Adrenal gland (tissue), 12 donors: Measurements from ENCODE around the gene SDK1. TPM values are rescaled to one million over a fixed set of nuclear protein-coding genes. Genes with fewer than 3 reads are reported as not detected.

Experiments used
- DNase-seq, 7 donors: peaks; one replicate each; pipeline ENCODE4 v3.0.0-alpha.2; 2019 to 2020
- H3K27ac ChIP-seq, 5 donors: fragments of 200-600 bp; sonication (generic) in 4 of 5; 1 replicate in 3 of 5; 2 replicates in 2 of 5; pipeline versions ENCODE4 v1.5.1 to v1.8.0; 2016 to 2020; ENCODE audit warnings: mild to moderate bottlenecking in 1 of 5
- H3K27me3 ChIP-seq: fragments of 200-600 bp; 2 replicates; pipeline ENCODE4 v1.8.0; 2021
- H3K36me3 ChIP-seq, 2 donors: fragments of 200-600 bp; replicated peaks in 1 of 2; 1 replicate in 1 of 2; 2 replicates in 1 of 2; pipeline versions ENCODE4 v1.5.1 to v1.8.0; 2018 to 2022
- H3K4me1 ChIP-seq, 2 donors: fragments of 200-600 bp; replicated peaks in 1 of 2; 1 replicate in 1 of 2; 2 replicates in 1 of 2; pipeline versions ENCODE4 v1.5.1 to v1.8.0; 2018 to 2021
- H3K4me3 ChIP-seq, 4 donors: fragments of 200-600 bp; sonication (generic) in 3 of 4; one replicate each; pipeline ENCODE4 v1.5.1; 2016 to 2018
- H3K9me3 ChIP-seq, 3 donors: fragments of 200-600 bp; sonication (generic) in 1 of 3; replicated peaks in 1 of 3; 1 replicate in 2 of 3; 2 replicates in 1 of 3; pipeline versions ENCODE4 v1.5.1 to v1.8.0; 2016 to 2021
- CTCF ChIP-seq, 6 experiments: fragments of 450-650 bp in 4 of 6; fragments of 200-600 bp in 2 of 6; sonication (generic) in 1 of 6; IDR thresholded peaks; 1 replicate in 5 of 6; 2 replicates in 1 of 6; pipeline versions ENCODE4 v1.5.1 to v1.8.0; 2016 to 2021; ENCODE audit warnings: antibody characterized with exemption in 6 of 6, mild to moderate bottlenecking in 2 of 6, moderate library complexity in 1 of 6
- POLR2A ChIP-seq, 2 donors: fragments of 450-650 bp; IDR thresholded peaks; one replicate each; pipeline ENCODE4 v1.6.1; 2017; ENCODE audit warnings: antibody characterized with exemption in 2 of 2, mild to moderate bottlenecking in 2 of 2, moderate library complexity in 1 of 2
- WGBS, 4 donors: extraction: QIAGEN DNeasy Blood & Tissue Kit in 2 of 4; methylation state at CpG; one replicate each; pipeline versions ENCODE4 v1.1.5 to v1.1.7; 2013 to 2017; 5-methylcytosine and 5-hydroxymethylcytosine counted together
- intact Hi-C, 2 donors: fragments of 100-400 bp; cut with DNase I; formaldehyde crosslinking; loops; one replicate each; pipeline versions ENCODE4 v1.14.1 to v1.15.0; 2022 to 2023
- polyA plus RNA-seq, 3 donors: library from polyadenylated mRNA; stranded (reverse); fragments of 200-250 nt in 2 of 3; fragments of 350-450 nt in 1 of 3; fragmentation: Illumina TruSeq in 1 of 3; extraction: RNeasy Lipid Tissue Mini Kit (QIAGEN cat#74804) in 1 of 3; gene quantifications; one replicate each; pipeline ENCODE4 v1.2.3, GENCODE V29; 2013 to 2014
- total RNA-seq, 9 donors: library from RNA; depleted of rRNA in 4 of 9; stranded (reverse); fragments of >200 nt in 4 of 9; fragments of 120-200 nt in 1 of 9; fragmentation: NEBNext Ultra II Directional in 1 of 9; extraction: Animal tissue kit (Norgen Biotek cat#: 25700) in 1 of 9; gene quantifications; one replicate each; pipeline versions ENCODE4 v1.1.0 to v1.2.4, GENCODE V29; 2013 to 2023
- donor health status: healthy with polysubstance abuse.
- donor health status: Bipolar disorder and iron deficiency.
- donor health status: DM: yes; HTN: yes; CAD: no.
- donor health status: DM: no; HTN: no; CAD: no.
- donor health status: DM: no; HTN: no; CAD: no.
- donor health status: DM: yes; HTN: yes; CAD: no.

The SDK1 gene
- total and polyA plus RNA-seq, 12 donors: 0.50 to 3.6 (median 1.5) TPM

- no peak overlapping the region for H3K27ac ChIP-seq
- TF ChIP-seq CTCF (IDR thresholded peaks at IDR 0.05) (no peak), POLR2A (IDR thresholded peaks at IDR 0.05) (no peak)
- no peaks in the 10 kb centered on the region for H3K27me3 ChIP-seq
- no peak overlapping the region for H3K4me3 ChIP-seq
- no peaks in the 10 kb centered on the region for H3K36me3 ChIP-seq
- WGBS, 4 donors: 70 to 78% (median 76%) methylated on average over 13 of the region's 13 CpGs
- peaks cover 0 to 3% (median 0%) of the 10 kb centered on the region in 3 donors for H3K9me3 ChIP-seq
- intact Hi-C loops: no loop called here
- DNase-seq: no peak
- no peaks in the 10 kb centered on the region for H3K4me1 ChIP-seq
Observed at GRCh38 chr7:4297165-4297917, 996.3 kb downstream of the SDK1 start.

- intact Hi-C loops: no loop called here
- Histone ChIP-seq H3K4me1 (no peaks in the 10 kb centered on the region), H3K36me3 (no peaks in the 10 kb centered on the region), H3K27ac (no peak overlapping the region), H3K4me3 (no peak overlapping the region), H3K9me3 (peaks cover 0 to 3% (median 0%) of the 10 kb centered on the region in 3 donors), H3K27me3 (no peaks in the 10 kb centered on the region)
- no peak for TF ChIP-seq POLR2A (IDR thresholded peaks at IDR 0.05)
- no peak for TF ChIP-seq CTCF (IDR thresholded peaks at IDR 0.05)
- 64 to 81% (median 72%) methylated on average over 5 of the region's 5 CpGs for WGBS, 4 donors
- no peak for DNase-seq
Observed at GRCh38 chr7:4297918-4298219, 996.8 kb downstream of the SDK1 start.

GRCh38 chr7:4299431-4299830, 998.4 kb downstream of the SDK1 start:
- DNase-seq: no peak
- Histone ChIP-seq H3K4me3 (no peak overlapping the region), H3K9me3 (no peaks in the 10 kb centered on the region), H3K4me1 (no peaks in the 10 kb centered on the region), H3K27me3 (no peaks in the 10 kb centered on the region), H3K36me3 (no peaks in the 10 kb centered on the region), H3K27ac (no peak overlapping the region)
- intact Hi-C loops: no loop called here
- WGBS, 4 donors: 80 to 88% (median 84%) methylated on average over 4 to 5 of the region's 5 CpGs
- TF ChIP-seq POLR2A (IDR thresholded peaks at IDR 0.05): no peak

- Histone ChIP-seq H3K9me3 (no peaks in the 10 kb centered on the region), H3K27ac (no peak overlapping the region), H3K4me1 (no peaks in the 10 kb centered on the region), H3K4me3 (no peak overlapping the region), H3K27me3 (no peaks in the 10 kb centered on the region), H3K36me3 (no peaks in the 10 kb centered on the region)
- whole genome bisulfite sequencing, 4 donors: 79 to 93% (median 86%) methylated on average over 14 to 19 of the region's 19 CpGs
- TF ChIP-seq POLR2A (IDR thresholded peaks at IDR 0.05) (no peak), CTCF (IDR thresholded peaks at IDR 0.05) (no peak)
- intact Hi-C loops: no loop called here
- no peak for DNase-seq
Observed at GRCh38 chr7:4302203-4302905, 1001.3 kb downstream of the SDK1 start.
